Right ventricle myocardium inferior (tissue), 1 donor: ENCODE data around the gene AFMID. TPM values are rescaled to one million over a fixed set of nuclear protein-coding genes. Genes with fewer than 3 reads are reported as not detected.
"Not testable (repeated sequence)": the region's sequence is repeated elsewhere in the genome, so short reads cannot be mapped to it uniquely, and the experiment has no call there.

Experiments used
- ATAC-seq: fragments of 200-7000 bp; cut with Tn5 transposase; one replicate; pipeline ENCODE4 v1.9.1; 2020; ENCODE audit warnings: mild to moderate bottlenecking, moderate library complexity
- DNase-seq: peaks from one replicate; pipeline ENCODE4 v3.0.0; 2021; ENCODE audit errors: missing footprints
- intact Hi-C: fragments of 100-400 bp; cut with DNase I; formaldehyde crosslinking; loops from one replicate; pipeline ENCODE4 v1.11.0; 2022
- total RNA-seq: library from RNA; stranded (reverse); fragmentation: NEBNext Ultra II Directional; extraction: Animal tissue kit (Norgen Biotek cat#: 25700); gene quantifications from one replicate; pipeline ENCODE4 v1.2.1, GENCODE V29; 2021
- donor health status: DM: no; HTN: yes; CAD: no; lungs with severe emphysema.

Gene AFMID
- total RNA-seq, 1 donor from 2014 or later: 38.2 TPM

DNA sequence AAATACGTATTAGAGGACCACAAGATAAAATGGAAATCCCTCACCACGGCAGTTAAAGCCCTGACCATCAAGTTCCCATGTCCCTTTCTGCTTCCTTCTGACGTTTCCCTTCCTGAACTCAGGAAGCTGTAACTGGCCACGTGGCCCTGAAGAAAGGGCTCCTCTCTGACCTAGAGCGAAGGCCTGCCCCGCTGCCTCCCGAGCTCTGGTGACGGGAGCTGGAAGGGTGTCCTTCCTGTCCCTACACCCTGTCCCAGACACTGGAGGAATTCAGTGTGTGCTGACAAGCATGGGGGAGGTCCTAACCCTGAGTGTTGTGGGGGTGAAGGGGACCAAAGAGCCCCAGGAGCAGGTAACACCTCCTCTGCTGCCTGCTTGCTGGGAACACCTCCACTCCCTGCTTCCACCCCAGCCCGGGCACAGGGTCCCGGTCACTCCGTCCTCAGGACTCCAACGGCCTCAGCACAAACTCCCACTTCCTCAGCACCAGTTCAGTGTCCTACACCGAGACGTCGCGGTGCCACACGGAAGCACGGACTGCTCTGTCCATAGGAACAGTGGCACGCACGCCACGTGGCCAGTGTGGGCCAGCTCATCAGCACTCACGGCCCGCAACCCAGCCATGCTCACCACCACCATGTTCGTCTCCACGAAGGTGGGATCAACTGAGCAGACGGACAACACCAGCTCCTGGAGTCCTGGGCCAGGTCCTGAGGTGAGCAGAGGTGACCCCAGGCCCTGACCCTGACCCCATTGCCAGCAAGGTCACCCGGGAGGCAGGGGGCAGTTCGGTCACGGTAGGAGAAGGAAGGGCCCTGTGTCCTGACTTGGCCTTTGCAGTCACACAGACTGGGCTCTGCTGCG, 61.1 kb downstream of the AFMID start:
- no peak for ATAC-seq
- DNase-seq: no peak
- intact Hi-C loops: no loop called here

DNA sequence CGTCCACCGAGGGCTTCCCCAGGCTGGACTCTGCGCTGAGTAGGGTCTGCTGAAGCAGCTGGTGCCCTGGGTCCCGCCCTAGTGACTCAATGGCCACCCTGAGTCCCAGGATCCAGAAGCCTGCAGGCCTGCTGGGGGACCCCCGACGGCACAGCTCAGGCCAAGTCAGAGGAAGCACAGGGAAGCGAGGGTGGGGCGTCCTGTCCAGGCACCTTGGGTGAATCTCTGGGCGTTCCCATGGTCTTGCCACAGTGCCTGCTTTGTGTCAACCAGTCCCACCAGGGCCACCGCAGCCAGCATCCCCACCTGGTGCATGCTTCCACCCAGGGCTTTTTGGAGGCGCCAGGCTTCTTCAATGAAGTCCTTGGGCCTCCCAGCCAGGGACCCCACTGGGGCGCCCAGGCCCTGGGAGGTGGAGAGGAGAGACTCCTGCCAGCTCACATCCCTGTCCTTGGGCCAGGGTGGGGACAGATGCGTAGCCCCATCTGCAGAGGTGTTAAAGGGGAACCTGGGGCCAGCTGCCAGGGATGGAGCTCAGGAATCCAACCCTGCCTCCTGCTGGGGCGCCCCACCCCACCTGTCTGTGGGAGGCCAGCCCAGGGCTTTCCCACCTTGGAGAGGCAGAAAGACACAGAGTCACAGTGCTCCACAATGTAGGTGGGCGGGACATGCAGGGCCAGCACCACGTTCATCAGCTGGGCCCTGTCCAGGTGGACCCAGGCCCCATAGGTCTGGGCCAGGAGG, 62.1 kb downstream of the AFMID start:
- DNase-seq: no peak
- intact Hi-C loops: no loop called here
- ATAC-seq: no peak

DNA sequence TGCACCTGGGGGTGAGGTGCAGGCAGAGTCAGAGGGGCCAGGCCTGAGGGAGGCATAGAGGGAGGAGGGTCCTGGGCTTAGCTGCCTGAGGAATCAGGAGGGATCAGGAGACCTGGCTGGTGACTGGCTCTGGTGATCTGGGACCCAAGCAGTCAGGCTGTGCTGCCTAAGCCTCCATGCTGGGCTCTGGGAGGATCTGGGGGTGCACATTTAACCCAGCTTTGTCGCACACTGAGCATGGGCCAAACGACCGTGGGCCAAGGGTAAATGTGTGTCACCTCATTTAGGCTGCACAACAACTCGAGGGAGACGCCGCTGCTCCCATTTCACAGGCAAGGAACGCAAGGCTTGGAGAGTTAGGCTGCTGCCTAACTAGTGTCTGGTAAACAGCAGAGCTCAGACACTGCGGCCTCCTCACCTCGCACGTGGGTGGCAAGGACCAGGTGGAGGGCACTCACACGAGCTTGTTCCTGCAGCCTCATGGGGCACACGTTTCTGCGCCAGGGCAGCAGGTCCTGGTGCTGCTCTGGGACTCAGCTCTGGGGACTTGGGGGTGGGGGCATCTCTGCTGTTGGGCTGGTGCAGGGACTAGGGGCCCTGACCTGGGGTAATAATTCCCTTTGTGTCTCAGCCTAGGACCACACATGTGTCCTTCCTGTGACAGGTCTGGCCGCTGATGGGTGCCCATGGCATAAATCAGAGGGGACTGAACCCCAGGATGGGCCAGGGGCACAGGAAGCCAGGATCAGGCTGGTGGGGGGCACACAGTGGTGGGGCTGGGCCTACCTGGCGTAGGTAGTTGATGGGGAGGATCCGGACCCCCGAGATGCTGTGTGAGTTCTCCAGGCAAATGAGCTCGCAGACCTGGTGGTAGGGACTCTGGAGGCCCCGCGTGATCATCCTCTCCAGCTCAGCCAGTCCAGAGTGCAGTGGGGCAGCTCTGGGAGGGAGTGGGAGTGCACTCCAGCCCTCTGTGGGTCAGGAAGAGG, 63.0 kb downstream of the AFMID start:
- DNase-seq (peak; percentile 23), ATAC-seq (no peak)
- intact Hi-C loops: loop anchor here (2.0 kb wide), 2 partner anchors 137 to 173 kb away; no protein-coding TSS in a partner anchor

GRCh38 chr17:78250891-78251772, 64.0 kb downstream of the AFMID start:
- DNase-seq (peak; percentile 93), ATAC-seq (peak; percentile 78)
- intact Hi-C loops: loop anchor here (2.0 kb wide), 2 partner anchors 138 to 172 kb away; no protein-coding TSS in a partner anchor

- ATAC-seq (no peak), DNase-seq (peak; percentile 23)
- intact Hi-C loops: loop anchor here (2.0 kb wide), 2 partner anchors 139 to 171 kb away; no protein-coding TSS in a partner anchor
Observed at GRCh38 chr17:78251773-78252103, 64.6 kb downstream of the AFMID start.

DNA sequence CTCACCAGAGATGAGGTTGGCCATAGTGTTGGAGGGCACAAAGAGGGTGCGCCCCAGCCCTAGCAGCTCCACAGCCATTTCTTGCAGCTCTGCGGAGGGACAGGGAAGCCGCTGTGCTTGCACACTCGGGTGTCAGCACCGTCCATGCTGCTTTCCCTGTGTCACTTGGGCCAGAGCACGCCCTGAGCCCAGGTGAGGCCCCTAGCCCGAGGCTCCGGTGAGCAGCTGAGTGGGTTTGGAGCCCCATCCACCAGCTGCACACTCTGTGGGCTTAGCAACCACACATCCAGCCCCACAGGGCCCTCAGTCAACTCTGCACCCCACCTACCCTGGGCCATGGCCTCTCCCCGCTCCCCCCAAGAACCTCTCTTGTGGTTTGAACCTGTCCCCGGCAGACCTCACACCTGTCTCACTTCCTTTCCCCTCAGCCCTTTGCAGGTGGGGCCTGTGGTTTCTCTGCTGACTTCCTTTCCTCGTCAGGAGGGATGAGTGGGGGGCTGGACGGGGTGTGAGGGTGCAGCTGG, 65.0 kb downstream of the AFMID start:
- intact Hi-C loops: no loop called here
- DNase-seq (peak; percentile 69), ATAC-seq (no peak)

GRCh38 chr17:78252701-78253635, 65.8 kb downstream of the AFMID start:
- intact Hi-C loops: no loop called here
- no peak for ATAC-seq
- peak; percentile 61 for DNase-seq

- intact Hi-C loops, ATAC-seq, DNase-seq: not testable (repeated sequence)
Observed at GRCh38 chr17:78253636-78253945, 66.4 kb downstream of the AFMID start.

GRCh38 chr17:78253946-78254672, 66.9 kb downstream of the AFMID start:
- intact Hi-C loops: no loop called here
- DNase-seq (peak; percentile 96), ATAC-seq (peak; percentile 85)

- intact Hi-C loops: no loop called here
- no peak for ATAC-seq
- peak; percentile 39 for DNase-seq
Observed at GRCh38 chr17:78255029-78255656, 68.0 kb downstream of the AFMID start.

GRCh38 chr17:78255953-78256706, 69.0 kb downstream of the AFMID start:
- no peak for ATAC-seq
- intact Hi-C loops: no loop called here
- DNase-seq: peak; percentile 70

- intact Hi-C loops: no loop called here
- DNase-seq (peak; percentile 56), ATAC-seq (no peak)
Observed at GRCh38 chr17:78256707-78257591, 69.8 kb downstream of the AFMID start.
